GM10847 (cell line): ENCODE data around the gene THEMIS.

ENCODE experiments used
- POLR2A ChIP-seq: IDR thresholded peaks from 2 replicates; pipeline ENCODE4 v1.6.1; 2011; ENCODE audit not compliant: insufficient read length; ENCODE audit errors: extremely low read depth

THEMIS gene

DNA sequence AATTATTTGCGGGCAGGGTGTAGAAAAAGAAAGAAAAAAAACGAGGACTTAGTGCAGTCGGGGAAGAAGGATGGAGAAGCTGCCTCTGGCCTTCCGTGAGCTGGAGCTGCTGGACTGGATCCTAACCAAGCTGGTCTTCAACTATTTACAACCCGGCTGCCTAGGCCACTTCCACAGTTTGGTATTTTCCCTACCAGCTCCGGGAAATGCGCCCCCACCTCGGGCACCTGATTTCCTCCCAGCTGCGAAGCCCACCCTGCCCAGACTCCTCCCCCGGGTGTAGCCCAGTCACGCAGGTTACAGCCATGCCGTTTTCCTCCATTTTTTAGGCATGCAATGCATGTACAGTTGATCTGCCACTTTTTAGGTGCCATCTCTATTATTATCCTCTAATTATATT is 21.2 kb downstream of the THEMIS start:
- TF ChIP-seq POLR2A = no peak

DNA sequence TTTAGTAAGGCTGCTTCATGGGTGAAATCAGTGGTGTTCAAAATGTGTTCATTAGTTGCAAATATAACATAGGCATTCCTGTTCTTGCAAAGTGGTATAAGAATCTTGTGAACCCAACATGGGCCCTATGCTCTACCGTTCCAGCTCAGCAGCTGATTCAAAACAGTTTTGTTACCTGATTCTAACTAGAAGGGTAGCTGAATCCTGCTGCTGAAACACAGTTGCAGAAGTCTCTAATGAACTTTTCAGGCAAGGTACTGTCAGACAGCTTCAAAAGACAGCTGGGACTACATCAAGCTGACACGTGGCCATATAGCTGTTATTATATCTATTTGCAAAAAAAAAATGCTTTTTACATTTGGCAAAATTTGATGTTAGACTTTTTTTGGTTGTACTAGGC is 22.7 kb downstream of the THEMIS start:
- TF ChIP-seq POLR2A = no peak

DNA sequence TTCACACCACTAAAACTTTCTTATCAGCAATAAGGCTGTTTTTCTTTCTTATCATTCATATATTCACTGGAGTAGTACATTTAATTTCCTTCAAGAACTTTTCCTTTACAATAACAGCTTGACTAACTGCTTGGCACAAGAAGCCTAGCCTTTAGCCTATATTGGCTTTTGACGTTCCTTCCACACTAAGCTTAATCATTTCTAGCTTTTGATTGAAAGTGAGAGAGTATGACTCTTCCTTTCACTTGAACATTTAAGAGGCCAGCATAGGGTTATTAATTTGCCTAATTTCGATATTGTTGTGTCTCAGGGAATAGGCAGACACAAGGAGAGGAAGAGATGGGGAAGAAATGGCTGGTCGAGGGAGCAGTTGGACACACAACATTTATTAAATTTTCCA is 23.6 kb downstream of the THEMIS start:
- no peak for TF ChIP-seq POLR2A

DNA sequence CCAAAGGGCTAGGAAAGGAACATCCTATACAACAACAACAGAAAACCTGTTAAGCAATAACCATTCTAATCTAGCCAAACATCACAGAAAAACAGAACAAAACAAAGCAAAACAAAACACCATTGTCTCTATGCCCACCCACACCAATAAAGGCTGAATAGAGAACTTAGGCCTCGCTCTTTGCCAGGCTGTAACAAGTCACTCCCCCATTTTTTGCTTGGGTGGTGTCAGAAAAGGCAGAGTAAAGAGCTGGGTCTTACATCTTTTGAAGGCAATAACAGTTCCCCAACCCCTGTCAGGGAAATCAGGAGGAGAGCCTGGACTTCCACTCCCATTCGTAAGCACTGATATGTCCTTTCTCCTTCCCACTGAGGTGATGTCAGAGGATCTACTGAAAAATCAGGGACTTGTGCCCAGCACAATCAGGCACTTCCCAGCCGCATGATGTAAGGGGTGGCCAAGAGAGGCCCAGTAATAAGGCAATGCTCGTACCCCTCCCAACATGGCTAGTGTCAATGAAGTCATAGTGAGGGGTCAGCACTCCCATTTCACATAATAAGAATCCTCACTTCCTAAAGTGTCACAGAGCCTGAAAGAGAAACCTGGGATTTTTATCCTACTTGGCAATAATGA is 31.0 kb downstream of the THEMIS start:
- TF ChIP-seq POLR2A = no peak

DNA sequence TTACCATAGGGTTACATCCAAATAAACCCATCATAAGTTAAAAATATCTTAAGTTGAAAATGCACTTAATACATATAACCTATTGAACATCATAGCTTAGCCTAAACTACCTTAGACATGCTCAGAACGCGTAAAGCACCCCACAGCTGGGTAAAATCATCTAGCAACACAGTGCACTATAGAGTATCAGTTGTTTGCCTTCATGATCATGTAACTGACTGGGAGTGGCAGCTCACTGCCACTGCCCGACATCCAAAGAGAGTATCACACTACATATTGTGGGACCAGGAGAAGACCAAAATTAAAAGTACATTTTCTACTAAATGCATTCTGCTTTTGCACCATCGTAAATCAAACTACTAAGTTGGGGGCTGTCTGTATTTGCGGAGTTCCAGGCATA is 31.7 kb downstream of the THEMIS start:
- no peak for TF ChIP-seq POLR2A

DNA sequence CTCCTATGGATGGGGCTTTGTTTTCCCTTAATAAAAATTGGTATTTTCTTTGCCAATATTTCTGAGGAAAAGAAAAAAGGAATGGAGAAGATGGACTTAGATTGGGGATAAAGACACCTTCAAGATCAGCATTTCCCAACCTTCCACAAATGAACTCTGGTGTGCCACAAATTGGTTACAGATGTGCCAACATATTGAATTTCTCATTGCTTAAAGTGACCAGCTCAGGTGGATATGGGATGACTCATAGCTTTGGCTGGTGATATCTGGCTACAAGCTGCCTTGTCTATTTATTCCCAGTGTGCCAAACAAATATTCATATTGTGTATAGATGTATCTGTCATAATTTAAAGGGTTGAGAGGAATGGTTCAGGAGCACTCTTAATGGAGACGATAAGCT is 32.5 kb downstream of the THEMIS start:
- no peak for TF ChIP-seq POLR2A

DNA sequence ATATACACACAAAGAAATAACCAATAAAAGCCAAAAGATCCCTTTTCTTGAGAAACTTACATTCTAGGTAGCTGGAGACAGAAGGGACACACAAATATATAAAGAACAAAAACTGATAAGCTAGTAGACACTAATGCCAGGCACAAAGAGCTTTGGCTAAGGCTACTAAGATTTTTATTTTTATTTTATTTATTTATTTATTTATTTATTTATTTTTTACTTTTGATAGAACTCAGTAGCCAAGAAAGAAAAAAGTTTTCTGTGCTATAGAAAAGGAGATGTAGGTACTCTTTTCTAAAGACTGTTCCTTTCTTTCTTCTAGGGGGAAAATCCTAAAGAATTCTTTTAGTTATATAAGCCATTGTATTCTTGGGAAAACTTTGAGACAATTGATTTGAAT is 34.1 kb downstream of the THEMIS start:
- TF ChIP-seq POLR2A = no peak

DNA sequence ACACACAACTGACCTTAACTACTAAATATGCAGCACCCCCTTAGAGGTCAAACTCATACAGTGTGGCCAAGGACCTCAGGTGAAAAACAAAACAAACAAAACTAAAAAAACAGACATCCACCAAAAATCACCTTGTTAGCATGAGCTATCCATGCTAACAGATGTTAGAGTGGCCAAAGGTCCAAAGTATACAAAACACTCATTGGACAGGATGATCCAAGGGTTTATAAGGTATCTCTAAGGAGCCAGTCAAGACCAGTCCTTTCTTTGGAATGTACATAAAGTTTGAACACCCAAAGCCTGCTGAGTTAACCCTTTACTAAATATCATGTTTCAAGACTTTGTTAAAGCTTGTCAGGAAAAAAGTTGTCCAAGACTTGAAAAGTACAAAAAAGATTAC is 35.8 kb downstream of the THEMIS start:
- no peak for TF ChIP-seq POLR2A

DNA sequence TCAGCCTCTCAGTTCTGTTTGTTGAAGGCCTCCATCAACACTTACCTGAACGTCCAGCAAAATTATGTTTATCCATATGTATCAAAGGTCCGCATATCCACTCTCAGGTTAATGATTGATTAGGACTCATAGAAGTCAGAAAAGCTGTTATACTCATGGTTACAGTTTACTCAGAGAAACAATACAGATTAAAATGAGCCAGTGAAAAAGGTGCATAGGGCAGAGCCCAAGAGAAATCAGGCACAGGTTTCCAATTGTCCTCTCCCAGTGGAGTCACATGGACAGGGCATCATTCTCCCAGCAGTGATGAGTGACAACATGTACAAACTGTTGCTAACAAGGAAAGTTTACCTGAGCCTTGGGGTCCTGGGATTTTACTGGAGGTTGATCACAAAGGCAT is 36.2 kb downstream of the THEMIS start:
- TF ChIP-seq POLR2A = no peak

DNA sequence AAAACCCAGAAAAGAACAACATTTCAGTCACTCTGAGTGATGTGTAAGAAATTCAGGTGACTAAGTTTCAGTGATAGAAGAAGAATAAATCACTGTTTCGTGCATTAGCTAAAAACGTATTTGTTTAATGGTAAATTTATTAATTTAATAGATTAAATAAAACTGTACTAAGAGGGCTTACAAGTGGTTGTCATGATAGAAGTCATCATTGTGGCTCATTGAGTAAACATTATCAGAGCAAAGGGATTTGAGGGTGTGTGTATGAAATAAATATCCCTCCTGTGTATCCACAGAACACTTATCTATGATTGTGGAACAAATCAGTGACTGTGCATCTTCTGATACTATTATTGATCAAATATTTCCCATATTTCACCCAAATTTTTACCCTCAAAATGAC is 40.1 kb downstream of the THEMIS start:
- no peak for TF ChIP-seq POLR2A

DNA sequence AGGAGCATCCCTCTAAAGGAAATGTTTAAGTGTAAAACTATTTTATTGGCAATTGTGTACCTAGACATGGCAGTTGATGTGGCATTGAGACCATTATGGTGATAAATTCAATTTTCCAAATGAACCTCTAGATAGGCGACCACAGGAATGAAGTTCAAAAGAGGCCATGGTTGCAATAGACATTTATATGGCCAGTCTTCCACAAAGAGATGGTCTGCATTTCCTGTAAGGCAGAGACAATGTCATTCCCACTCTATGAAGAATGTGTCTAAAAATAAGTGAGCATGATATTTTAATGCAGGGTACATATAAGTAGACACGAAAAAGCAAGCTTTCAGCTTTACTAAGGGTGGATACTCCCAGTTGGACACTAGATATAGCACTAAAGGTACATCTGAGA is 40.9 kb downstream of the THEMIS start:
- no peak for TF ChIP-seq POLR2A

DNA sequence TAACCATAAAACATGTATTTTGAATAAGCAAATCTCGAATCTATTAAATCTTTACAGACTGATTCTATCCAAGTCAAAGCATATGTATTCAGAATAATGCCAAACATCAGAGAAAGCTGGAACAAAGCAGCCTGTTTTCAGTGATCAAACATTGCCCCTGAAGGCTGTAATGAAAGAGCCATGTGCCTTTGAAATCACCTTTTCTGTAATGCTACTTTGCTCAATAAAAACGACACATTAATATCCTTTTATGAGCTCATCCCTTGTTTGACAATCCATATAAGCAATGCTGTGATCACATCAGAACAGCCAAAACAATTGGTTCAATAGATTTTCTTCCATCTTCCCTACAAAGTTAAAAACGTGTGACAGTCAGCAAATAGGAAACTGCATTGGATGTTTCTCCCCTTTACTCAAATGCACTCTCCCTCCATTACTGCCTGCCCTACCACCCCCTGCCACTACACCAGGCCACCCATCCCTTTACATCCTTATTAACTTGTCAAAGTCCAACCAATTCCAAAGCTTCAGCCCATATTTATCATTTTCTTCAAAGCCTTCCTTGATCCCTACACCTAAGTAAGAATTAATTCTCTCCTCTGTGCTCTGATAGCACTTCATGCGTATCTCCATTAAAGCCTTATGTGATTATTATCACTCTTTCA is 42.0 kb downstream of the THEMIS start:
- TF ChIP-seq POLR2A = no peak

DNA sequence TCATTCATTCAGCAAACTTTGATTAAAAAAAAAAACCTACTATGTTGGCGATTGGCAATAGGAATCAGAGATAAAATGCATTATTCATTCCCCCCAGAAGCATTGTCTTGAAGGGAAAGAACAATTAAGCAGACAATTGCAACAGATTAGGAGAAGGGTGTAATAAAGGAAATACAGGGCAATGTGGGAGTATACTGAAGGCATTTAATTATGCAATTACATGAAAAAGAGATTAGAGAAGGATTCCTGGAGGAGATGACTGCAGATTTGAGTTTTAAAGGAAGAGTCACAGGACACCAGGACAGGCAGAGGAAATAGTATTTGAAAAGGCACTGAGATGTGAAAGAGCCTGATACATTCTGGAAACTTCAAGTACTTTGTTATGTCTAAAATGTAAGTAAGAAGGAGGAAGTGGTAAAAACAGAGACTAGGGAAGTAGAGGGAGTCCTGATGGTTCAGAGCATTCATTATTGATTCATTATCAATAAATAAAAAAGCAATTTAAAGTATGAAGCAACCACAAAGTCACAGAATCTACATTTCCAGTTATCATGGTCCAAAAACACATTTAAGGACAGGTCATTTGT is 43.7 kb downstream of the THEMIS start:
- no peak for TF ChIP-seq POLR2A

DNA sequence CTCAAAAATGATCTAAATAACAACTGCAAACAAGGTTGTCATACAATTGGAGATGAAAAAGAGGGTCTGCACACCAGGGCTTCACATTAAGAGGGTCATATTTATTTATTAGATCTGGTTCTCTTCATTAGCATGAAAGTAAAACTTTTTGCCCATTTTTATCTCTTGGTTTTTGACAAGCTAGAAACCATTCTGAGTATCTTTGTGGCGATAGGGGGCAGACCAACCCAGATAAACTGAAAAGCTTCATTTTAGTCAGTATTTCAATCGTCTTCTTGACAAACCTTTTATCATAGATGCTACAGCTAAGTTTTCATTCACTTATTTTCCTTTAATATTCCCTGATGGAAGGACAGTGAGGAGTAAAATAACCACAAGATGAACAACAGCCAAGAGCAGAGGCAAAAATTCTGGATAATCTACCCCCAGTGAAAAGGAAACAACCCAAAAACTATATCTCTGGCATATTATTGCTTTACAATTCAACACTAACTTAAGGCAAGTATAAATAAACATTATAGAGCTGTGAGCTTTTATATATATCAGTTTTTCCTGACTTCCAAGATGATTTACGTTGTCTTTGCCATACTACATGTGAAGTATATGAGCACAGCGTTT is 45.2 kb downstream of the THEMIS start:
- TF ChIP-seq POLR2A = no peak

DNA sequence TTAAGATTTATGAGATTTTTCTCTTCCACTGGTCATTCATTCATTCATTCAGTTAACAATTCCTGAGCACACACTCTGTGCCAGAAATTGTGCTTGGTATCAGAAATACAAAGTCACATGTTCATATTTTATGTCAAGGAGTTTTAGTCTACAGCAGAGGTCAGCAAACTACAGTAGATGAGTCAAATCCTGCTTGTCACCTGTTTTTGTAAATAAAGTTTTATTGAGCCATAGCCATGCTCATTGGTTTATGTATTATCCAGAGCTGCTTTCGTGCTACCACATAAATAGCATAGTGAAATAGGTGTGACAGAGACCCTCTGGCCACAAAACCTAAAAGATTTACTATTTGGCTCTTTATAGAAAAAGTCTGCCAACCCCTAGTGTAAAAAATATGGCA is 46.8 kb downstream of the THEMIS start:
- no peak for TF ChIP-seq POLR2A

DNA sequence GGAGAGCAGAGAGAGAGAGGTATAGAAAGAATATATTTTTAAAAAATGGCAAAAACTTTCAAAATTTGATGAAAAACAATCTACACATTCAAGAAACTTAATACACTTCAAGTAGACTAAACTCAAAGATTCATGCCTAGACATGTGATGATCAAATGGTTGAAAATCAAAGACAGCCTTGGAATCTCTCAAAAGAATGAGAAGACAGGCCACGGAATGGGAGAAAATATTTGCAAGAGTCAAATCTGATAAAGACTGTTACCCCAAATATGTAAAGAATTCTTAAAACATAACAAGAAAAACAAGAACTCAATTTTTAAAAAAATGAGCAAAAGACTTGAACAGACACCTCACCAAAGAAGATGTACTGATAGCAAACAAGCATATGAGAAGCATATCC is 49.7 kb downstream of the THEMIS start:
- TF ChIP-seq POLR2A = no peak
